Measurements from ENCODE around the gene DLK2.

DLK2 gene

GRCh38 chr6:43492673-43493072, 37.3 kb upstream of the DLK2 start:
- Mint-ChIP-seq H3K4me1 (peaks cover 21% of the 10 kb centered on the region), H3K9me3 (no peaks in the 10 kb centered on the region)
- DNase-seq (ENCODE audit: low spot score in 2 of 2), result no peak

GRCh38 chr6:43491750-43492661, 36.7 kb upstream of the DLK2 start:
- Mint-ChIP-seq H3K36me3 (peaks cover 6% of the 10 kb centered on the region), H3K9me3 (no peaks in the 10 kb centered on the region), H3K27me3 (no peaks in the 10 kb centered on the region), H3K4me1 (peaks cover 21% of the 10 kb centered on the region), H3K27ac (no peak overlapping the region), H3K4me3 (no peak overlapping the region)
- no peak for ATAC-seq (ENCODE audit: low read depth)
- no peak for DNase-seq (ENCODE audit: low spot score in 2 of 2)

More at GRCh38 chr6:43492673-43493072, 37.3 kb upstream of the DLK2 start:
- H3K27me3 Mint-ChIP-seq, result no peaks in the 10 kb centered on the region
- H3K36me3 Mint-ChIP-seq, result peaks cover 6% of the 10 kb centered on the region
- ATAC-seq (ENCODE audit: low read depth), result no peak
- no peak overlapping the region for H3K4me3 Mint-ChIP-seq
- no peak overlapping the region for H3K27ac Mint-ChIP-seq

GRCh38 chr6:43490523-43490939, 35.2 kb upstream of the DLK2 start:
- peaks cover 19% of the 10 kb centered on the region for H3K4me1 Mint-ChIP-seq
- no peaks in the 10 kb centered on the region for H3K9me3 Mint-ChIP-seq
- DNase-seq (ENCODE audit: low spot score in 2 of 2), result no peak
- H3K4me3 Mint-ChIP-seq, result no peak overlapping the region
- no peaks in the 10 kb centered on the region for H3K27me3 Mint-ChIP-seq
- peak overlapping the region; percentile 11 for H3K27ac Mint-ChIP-seq
- H3K36me3 Mint-ChIP-seq, result peaks cover 6% of the 10 kb centered on the region
- no peak for ATAC-seq (ENCODE audit: low read depth)

- ATAC-seq (ENCODE audit: low read depth) (no peak), DNase-seq (ENCODE audit: low spot score in 2 of 2) (no peak)
- Mint-ChIP-seq H3K4me3 (no peak overlapping the region), H3K4me1 (peaks cover 12% of the 10 kb centered on the region), H3K9me3 (no peaks in the 10 kb centered on the region), H3K27me3 (no peaks in the 10 kb centered on the region), H3K27ac (no peak overlapping the region), H3K36me3 (peaks cover 6% of the 10 kb centered on the region)
Observed at GRCh38 chr6:43489277-43490072, 34.1 kb upstream of the DLK2 start.

GRCh38 chr6:43488667-43489276, 33.4 kb upstream of the DLK2 start:
- H3K4me1 Mint-ChIP-seq, result peaks cover 11% of the 10 kb centered on the region
- no peak overlapping the region for H3K4me3 Mint-ChIP-seq
- H3K9me3 Mint-ChIP-seq, result no peaks in the 10 kb centered on the region
- no peak overlapping the region for H3K27ac Mint-ChIP-seq
- ATAC-seq (ENCODE audit: low read depth), result no peak
- H3K27me3 Mint-ChIP-seq, result no peaks in the 10 kb centered on the region
- peaks cover 6% of the 10 kb centered on the region for H3K36me3 Mint-ChIP-seq
- no peak for DNase-seq (ENCODE audit: low spot score in 2 of 2)

GRCh38 chr6:43481591-43482236, 26.4 kb upstream of the DLK2 start:
- Mint-ChIP-seq H3K4me1 (peaks cover 31% of the 10 kb centered on the region), H3K4me3 (no peak overlapping the region), H3K27me3 (no peaks in the 10 kb centered on the region), H3K27ac (no peak overlapping the region), H3K36me3 (peaks cover 7% of the 10 kb centered on the region), H3K9me3 (no peaks in the 10 kb centered on the region)
- no peak for DNase-seq (ENCODE audit: low spot score in 2 of 2)
- ATAC-seq (ENCODE audit: low read depth), result no peak

GRCh38 chr6:43481075-43481474, 25.7 kb upstream of the DLK2 start:
- H3K27ac Mint-ChIP-seq, result no peak overlapping the region
- ATAC-seq (ENCODE audit: low read depth), result no peak
- H3K27me3 Mint-ChIP-seq, result no peaks in the 10 kb centered on the region
- H3K4me3 Mint-ChIP-seq, result no peak overlapping the region
- no peaks in the 10 kb centered on the region for H3K9me3 Mint-ChIP-seq
- DNase-seq (ENCODE audit: low spot score in 2 of 2), result no peak
- H3K36me3 Mint-ChIP-seq, result peaks cover 7% of the 10 kb centered on the region
- peaks cover 33% of the 10 kb centered on the region for H3K4me1 Mint-ChIP-seq

GRCh38 chr6:43478008-43478372, 22.6 kb upstream of the DLK2 start:
- ATAC-seq (ENCODE audit: low read depth), result peak; percentile 9
- Mint-ChIP-seq H3K27ac (peak overlapping the region; percentile 99), H3K9me3 (no peaks in the 10 kb centered on the region), H3K27me3 (no peaks in the 10 kb centered on the region), H3K4me1 (peaks cover 29% of the 10 kb centered on the region), H3K36me3 (peaks cover 3% of the 10 kb centered on the region), H3K4me3 (peak overlapping the region; percentile 99)
- no peak for DNase-seq (ENCODE audit: low spot score in 2 of 2)

- H3K4me1 Mint-ChIP-seq, result peaks cover 28% of the 10 kb centered on the region
- peak within 1 kb of the TSS; percentile 99 for H3K4me3 Mint-ChIP-seq
- H3K27ac Mint-ChIP-seq, result peak within 1 kb of the TSS; percentile 99
- H3K27me3 Mint-ChIP-seq, result no peaks in the 10 kb centered on the region
- DNase-seq (ENCODE audit: low spot score in 2 of 2), result peak; percentile 95 to 97
- ATAC-seq (ENCODE audit: low read depth), result peak; percentile 98
- H3K36me3 Mint-ChIP-seq, result peaks cover 3% of the 10 kb centered on the region
- no peaks in the 10 kb centered on the region for H3K9me3 Mint-ChIP-seq
Observed at GRCh38 chr6:43477235-43478007, 22.1 kb upstream of the DLK2 start, which contains the start of gene TJAP1. Gene TJAP1, plus strand, starts transcription at chr6:43477570. Its CDS starts 21,432 bp downstream, at chr6:43499002.

GRCh38 chr6:43476746-43477145, 21.4 kb upstream of the DLK2 start:
- DNase-seq (ENCODE audit: low spot score in 2 of 2) (no peak), ATAC-seq (ENCODE audit: low read depth) (peak; percentile 31)
- no peaks in the 10 kb centered on the region for H3K27me3 Mint-ChIP-seq
- no peaks in the 10 kb centered on the region for H3K9me3 Mint-ChIP-seq
- peak overlapping the region; percentile 99 for H3K4me3 Mint-ChIP-seq
- H3K4me1 Mint-ChIP-seq, result peaks cover 25% of the 10 kb centered on the region
- peak overlapping the region; percentile 99 for H3K27ac Mint-ChIP-seq
- H3K36me3 Mint-ChIP-seq, result no peaks in the 10 kb centered on the region

GRCh38 chr6:43475516-43475915, 20.2 kb upstream of the DLK2 start:
- peaks cover 25% of the 10 kb centered on the region for H3K4me1 Mint-ChIP-seq
- H3K27ac Mint-ChIP-seq, result no peak overlapping the region
- no peak overlapping the region for H3K4me3 Mint-ChIP-seq
- H3K9me3 Mint-ChIP-seq, result no peaks in the 10 kb centered on the region
- no peaks in the 10 kb centered on the region for H3K36me3 Mint-ChIP-seq
- no peak for ATAC-seq (ENCODE audit: low read depth)
- no peak for DNase-seq (ENCODE audit: low spot score in 2 of 2)
- H3K27me3 Mint-ChIP-seq, result peaks cover 2% of the 10 kb centered on the region

GRCh38 chr6:43472515-43472914, 17.2 kb upstream of the DLK2 start:
- DNase-seq (ENCODE audit: low spot score in 2 of 2) (no peak), ATAC-seq (ENCODE audit: low read depth) (no peak)
- Mint-ChIP-seq H3K27me3 (peaks cover 14% of the 10 kb centered on the region), H3K4me1 (peaks cover 8% of the 10 kb centered on the region), H3K36me3 (no peaks in the 10 kb centered on the region), H3K9me3 (no peaks in the 10 kb centered on the region), H3K27ac (no peak overlapping the region), H3K4me3 (no peak overlapping the region)

GRCh38 chr6:43471399-43471798, 16.1 kb upstream of the DLK2 start:
- H3K27me3 Mint-ChIP-seq, result peaks cover 20% of the 10 kb centered on the region

More at GRCh38 chr6:43471399-43471798, 16.1 kb upstream of the DLK2 start:
- Mint-ChIP-seq H3K27ac (no peak overlapping the region), H3K4me3 (no peak overlapping the region), H3K9me3 (no peaks in the 10 kb centered on the region), H3K36me3 (no peaks in the 10 kb centered on the region), H3K4me1 (no peaks in the 10 kb centered on the region)
- ATAC-seq (ENCODE audit: low read depth) (no peak), DNase-seq (ENCODE audit: low spot score in 2 of 2) (no peak)
